Coronary artery (tissue), 2 donors: Measurements from ENCODE around the gene JADE2.
"Not testable (repeated sequence)": the region's sequence is repeated elsewhere in the genome, so short reads cannot be mapped to it uniquely, and the experiment has no call there.

ENCODE experiments used
- DNase-seq: peaks from one replicate; pipeline ENCODE4 v3.0.0-alpha.2; 2017; ENCODE audit warnings: low spot score
- H3K27ac ChIP-seq, 2 donors: fragments of 200-600 bp; sonication (generic); one replicate each; pipeline ENCODE4 v1.5.1; 2016 to 2019
- H3K4me3 ChIP-seq: fragments of 200-600 bp; sonication (generic); 2 replicates; pipeline ENCODE4 v1.5.1; 2016; ENCODE audit warnings: mild to moderate bottlenecking, moderate library complexity
- TF ChIP-seq, protein P1 (sequence below): fragments of 200-600 bp; sonication (generic); IDR thresholded peaks from one replicate; pipeline ENCODE4 v1.5.1; 2019; ENCODE audit warnings: antibody characterized with exemption

The JADE2 gene

GRCh38 chr5:134491841-134492442 lies 33.5 kb upstream of the JADE2 start:
- no peak overlapping the region for H3K4me3 ChIP-seq
- DNase-seq = no peak
- TF ChIP-seq, protein P1, sequence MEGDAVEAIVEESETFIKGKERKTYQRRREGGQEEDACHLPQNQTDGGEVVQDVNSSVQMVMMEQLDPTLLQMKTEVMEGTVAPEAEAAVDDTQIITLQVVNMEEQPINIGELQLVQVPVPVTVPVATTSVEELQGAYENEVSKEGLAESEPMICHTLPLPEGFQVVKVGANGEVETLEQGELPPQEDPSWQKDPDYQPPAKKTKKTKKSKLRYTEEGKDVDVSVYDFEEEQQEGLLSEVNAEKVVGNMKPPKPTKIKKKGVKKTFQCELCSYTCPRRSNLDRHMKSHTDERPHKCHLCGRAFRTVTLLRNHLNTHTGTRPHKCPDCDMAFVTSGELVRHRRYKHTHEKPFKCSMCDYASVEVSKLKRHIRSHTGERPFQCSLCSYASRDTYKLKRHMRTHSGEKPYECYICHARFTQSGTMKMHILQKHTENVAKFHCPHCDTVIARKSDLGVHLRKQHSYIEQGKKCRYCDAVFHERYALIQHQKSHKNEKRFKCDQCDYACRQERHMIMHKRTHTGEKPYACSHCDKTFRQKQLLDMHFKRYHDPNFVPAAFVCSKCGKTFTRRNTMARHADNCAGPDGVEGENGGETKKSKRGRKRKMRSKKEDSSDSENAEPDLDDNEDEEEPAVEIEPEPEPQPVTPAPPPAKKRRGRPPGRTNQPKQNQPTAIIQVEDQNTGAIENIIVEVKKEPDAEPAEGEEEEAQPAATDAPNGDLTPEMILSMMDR = no peak
- H3K27ac ChIP-seq = no peak overlapping the region

- no peak overlapping the region for H3K27ac ChIP-seq
- H3K4me3 ChIP-seq = no peak overlapping the region
- TF ChIP-seq, protein P1 = no peak
- DNase-seq = no peak
Measured at GRCh38 chr5:134492568-134492967, 32.9 kb upstream of the JADE2 start.

DNA sequence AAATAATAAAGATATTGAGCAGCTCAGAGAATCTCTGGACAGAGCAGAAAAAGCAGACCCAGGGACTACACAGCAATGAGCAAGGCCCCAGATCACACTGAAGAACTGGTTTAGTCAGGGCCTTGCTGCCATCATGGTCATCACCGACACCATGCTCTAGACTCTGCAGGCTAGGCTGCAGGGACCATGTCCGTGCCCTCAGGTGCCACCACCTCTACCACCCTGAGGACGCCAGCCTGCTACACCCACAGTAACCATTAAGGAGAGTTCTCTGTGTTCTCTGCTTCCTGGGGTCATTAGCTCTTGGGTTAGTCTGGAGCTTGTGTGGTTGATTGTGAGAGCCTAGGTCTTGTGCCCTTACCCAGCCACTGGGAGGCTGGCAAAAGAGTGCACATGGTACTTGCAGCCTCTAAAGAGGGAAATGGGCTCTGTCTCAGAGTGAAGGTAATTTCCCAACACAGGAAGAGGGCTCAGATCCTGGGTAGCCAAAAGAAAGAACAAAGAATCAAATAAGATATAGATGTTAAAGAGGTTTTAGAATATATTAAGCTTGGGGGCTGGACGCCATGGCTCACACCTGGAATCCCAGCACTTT lies 31.9 kb upstream of the JADE2 start:
- no peak for DNase-seq
- Histone ChIP-seq H3K27ac (no peak overlapping the region), H3K4me3 (no peak overlapping the region)
- TF ChIP-seq, protein P1 = no peak

- TF ChIP-seq, protein P1 = no peak
- Histone ChIP-seq H3K27ac (no peak overlapping the region), H3K4me3 (no peak overlapping the region)
- DNase-seq = no peak
Measured at GRCh38 chr5:134494780-134495179, 30.7 kb upstream of the JADE2 start.

DNA sequence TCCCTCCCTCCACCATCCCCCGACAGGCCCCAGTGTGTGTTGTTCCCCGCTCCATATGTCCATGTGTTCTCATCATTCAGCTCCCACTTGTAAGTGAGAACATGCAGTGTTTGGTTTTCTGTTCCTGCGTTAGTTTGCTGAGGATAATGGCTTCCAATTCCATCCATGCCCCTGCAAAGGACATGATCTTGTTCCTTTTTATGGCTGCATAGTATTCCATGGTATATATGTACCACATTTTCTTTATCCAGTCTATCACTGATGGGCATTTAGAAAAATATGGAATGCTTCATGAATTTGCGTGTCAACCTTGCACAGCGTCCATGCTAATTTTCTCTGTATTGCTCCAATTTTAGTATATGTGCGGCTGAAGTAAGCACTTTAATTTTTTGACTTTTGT lies 25.6 kb upstream of the JADE2 start:
- not testable (repeated sequence) for H3K27ac ChIP-seq, DNase-seq, H3K4me3 ChIP-seq

GRCh38 chr5:134500699-134501430 lies 24.6 kb upstream of the JADE2 start:
- DNase-seq = no peak
- TF ChIP-seq, protein P1 = no peak
- Histone ChIP-seq H3K27ac (no peak overlapping the region), H3K4me3 (no peak overlapping the region)

- Histone ChIP-seq H3K27ac (no peak overlapping the region), H3K4me3 (no peak overlapping the region)
- DNase-seq = peak; percentile 49
- TF ChIP-seq, protein P1 = no peak
Measured at GRCh38 chr5:134502259-134502658, 23.2 kb upstream of the JADE2 start.
